Left lung (tissue), 10 donors: ENCODE data around the gene IL36A. TPM values are rescaled to one million over a fixed set of nuclear protein-coding genes. Genes with fewer than 3 reads are reported as not detected.

Experiments
- ATAC-seq: fragments of 200-7000 bp; cut with Tn5 transposase; one replicate; pipeline ENCODE4 v1.9.1; 2020; ENCODE audit warnings: moderate library complexity
- DNase-seq, 4 donors: peaks; one replicate each; pipeline ENCODE4 v3.0.0-alpha.2; 2013 to 2020
- H3K27ac ChIP-seq, 2 donors: fragments of 200-600 bp; sonication (generic) in 1 of 2; one replicate each; pipeline versions ENCODE4 v1.5.0 to v1.8.0; 2020 to 2021
- H3K27me3 ChIP-seq, 2 donors: fragments of 200-600 bp; sonication (generic) in 1 of 2; one replicate each; pipeline versions ENCODE4 v1.5.0 to v1.8.0; 2020 to 2021
- H3K36me3 ChIP-seq, 2 donors: fragments of 200-600 bp; sonication (generic) in 1 of 2; one replicate each; pipeline versions ENCODE4 v1.5.0 to v1.8.0; 2020 to 2021
- H3K4me1 ChIP-seq, 2 donors: fragments of 200-600 bp; one replicate each; pipeline ENCODE4 v1.8.0; 2021
- H3K4me3 ChIP-seq, 2 donors: fragments of 200-600 bp; sonication (generic) in 1 of 2; one replicate each; pipeline versions ENCODE4 v1.5.0 to v1.8.0; 2020 to 2021; ENCODE audit warnings: mild to moderate bottlenecking in 1 of 2
- H3K9me3 ChIP-seq, 2 donors: fragments of 200-600 bp; sonication (generic) in 1 of 2; one replicate each; pipeline versions ENCODE4 v1.5.0 to v1.8.0; 2020 to 2021
- CTCF ChIP-seq, 2 donors: fragments of 200-600 bp; sonication (generic) in 1 of 2; IDR thresholded peaks; one replicate each; pipeline versions ENCODE4 v1.5.0 to v1.8.0; 2021; ENCODE audit warnings: antibody characterized with exemption in 2 of 2
- intact Hi-C, 2 donors: fragments of 100-400 bp; cut with DNase I; formaldehyde crosslinking; loops; one replicate each; pipeline versions ENCODE4 v1.11.2 to v1.14.2; 2022
- polyA plus RNA-seq, 6 donors: library from polyadenylated mRNA; unstranded; fragments of 120-200 nt; gene quantifications; one replicate each; pipeline ENCODE4 v1.2.1, GENCODE V29; 2013; ENCODE audit not compliant: insufficient read length in 6 of 6
- total RNA-seq, 2 donors: library from RNA; stranded (reverse); fragmentation: NEBNext Ultra II Directional; extraction: Animal tissue kit (Norgen Biotek cat#: 25700); gene quantifications; one replicate each; pipeline ENCODE4 v1.2.1, GENCODE V29; 2021
- donor health status: DM: no; HTN: yes; CAD: no.
- donor health status: DM: no; HTN: no; CAD: no.

Gene IL36A
- total and polyA plus RNA-seq, 8 donors: not detected

- no peak for DNase-seq
- H3K9me3 ChIP-seq: peaks cover 0 to 19% of the 10 kb centered on the region in 2 donors
- no peaks in the 10 kb centered on the region for H3K36me3 ChIP-seq
- no peak for ATAC-seq
- no peak overlapping the region for H3K27ac ChIP-seq
- no peak for TF ChIP-seq CTCF (IDR thresholded peaks at IDR 0.05)
- no peaks in the 10 kb centered on the region for H3K4me1 ChIP-seq
- H3K27me3 ChIP-seq: no peaks in the 10 kb centered on the region
- no peak overlapping the region for H3K4me3 ChIP-seq
- intact Hi-C loops: no loop called here
Measured at GRCh38 chr2:113050921-113051895, 45.9 kb downstream of the IL36A start.

GRCh38 chr2:113052396-113052917 is 47.2 kb downstream of the IL36A start, which contains the start of gene IL36B:
TSS of gene IL36B (minus strand) at chr2:113052867.
- Histone ChIP-seq H3K27ac (no peak within 1 kb of the TSS), H3K4me3 (no peak within 1 kb of the TSS), H3K4me1 (no peaks in the 10 kb centered on the region), H3K27me3 (no peaks in the 10 kb centered on the region), H3K9me3 (peaks cover 0 to 19% of the 10 kb centered on the region in 2 donors), H3K36me3 (no peaks in the 10 kb centered on the region)
- intact Hi-C loops: no loop called here
- no peak for TF ChIP-seq CTCF (IDR thresholded peaks at IDR 0.05)
- DNase-seq (no peak), ATAC-seq (no peak)

DNA sequence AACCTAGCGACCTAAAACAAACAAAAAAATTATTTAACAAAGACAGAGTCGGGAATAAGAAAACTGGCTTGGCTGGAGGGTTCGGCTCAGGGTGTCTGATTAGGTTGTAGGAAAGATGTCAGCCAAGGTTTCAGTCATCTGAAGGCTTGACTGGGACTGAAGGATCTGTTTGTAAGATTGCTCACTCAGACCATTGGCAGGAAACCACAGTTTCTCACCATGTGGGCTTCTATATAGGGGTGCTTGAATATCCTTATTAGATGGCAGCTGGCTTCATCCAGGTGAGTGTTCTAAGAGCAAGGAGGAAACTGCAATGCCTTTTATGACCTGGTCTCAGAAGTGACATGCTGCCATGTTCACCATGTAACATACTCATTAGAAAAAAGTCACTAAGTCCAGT is 48.4 kb downstream of the IL36A start:
- Histone ChIP-seq H3K36me3 (no peaks in the 10 kb centered on the region), H3K9me3 (peaks cover 0 to 19% of the 10 kb centered on the region in 2 donors), H3K4me3 (no peak overlapping the region), H3K27me3 (no peaks in the 10 kb centered on the region), H3K27ac (no peak overlapping the region), H3K4me1 (no peaks in the 10 kb centered on the region)
- ATAC-seq: no peak
- intact Hi-C loops: no loop called here
- no peak for TF ChIP-seq CTCF (IDR thresholded peaks at IDR 0.05)
- no peak for DNase-seq

DNA sequence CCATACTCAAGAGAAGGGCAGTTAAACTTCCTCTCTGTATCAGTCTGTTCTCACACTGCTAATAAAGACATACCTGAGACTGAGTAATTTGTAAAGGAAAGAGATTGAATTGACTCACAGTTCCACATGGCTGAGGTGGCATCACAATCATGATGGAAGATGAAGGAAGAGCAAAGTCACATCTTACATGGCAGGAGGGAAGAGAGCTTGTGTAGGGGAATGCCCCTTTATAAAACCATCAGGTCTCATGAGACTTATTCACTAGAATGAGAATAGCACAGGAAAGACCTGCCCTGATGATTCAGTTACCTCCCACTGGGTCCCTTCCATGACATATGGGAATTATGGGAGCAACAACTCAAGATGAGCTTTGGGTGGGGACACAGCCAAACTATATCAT is 48.8 kb downstream of the IL36A start:
- TF ChIP-seq CTCF (IDR thresholded peaks at IDR 0.05): no peak
- no peak overlapping the region for H3K27ac ChIP-seq
- H3K36me3 ChIP-seq: no peaks in the 10 kb centered on the region
- intact Hi-C loops: no loop called here
- H3K27me3 ChIP-seq: no peaks in the 10 kb centered on the region
- H3K4me3 ChIP-seq: no peak overlapping the region
- DNase-seq: no peak
- H3K9me3 ChIP-seq: peaks cover 0 to 19% of the 10 kb centered on the region in 2 donors
- H3K4me1 ChIP-seq: no peaks in the 10 kb centered on the region
- ATAC-seq: no peak

DNA sequence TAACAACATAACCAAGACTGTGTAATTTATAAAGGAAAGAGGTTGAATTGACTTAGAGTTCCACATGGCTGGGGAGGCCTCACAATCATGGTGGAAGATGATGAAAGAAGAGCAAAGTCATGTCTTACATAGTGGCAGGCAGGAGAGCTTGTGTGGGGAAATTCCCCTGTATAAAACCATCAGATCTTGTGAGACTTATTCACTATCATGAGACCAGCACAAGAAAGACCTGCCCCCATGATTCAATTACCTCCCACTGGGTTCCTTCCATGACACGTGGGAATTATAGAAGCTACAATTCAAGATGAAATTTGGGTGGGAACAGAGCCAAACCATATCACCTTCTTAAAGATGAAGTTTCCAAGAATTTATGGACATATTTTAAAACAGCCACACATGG is 51.3 kb downstream of the IL36A start:
- intact Hi-C loops: no loop called here
- no peak overlapping the region for H3K4me3 ChIP-seq
- ATAC-seq (no peak), DNase-seq (no peak)
- no peak overlapping the region for H3K27ac ChIP-seq
- peaks cover 0 to 11% of the 10 kb centered on the region in 2 donors for H3K9me3 ChIP-seq
- H3K27me3 ChIP-seq: no peaks in the 10 kb centered on the region
- TF ChIP-seq CTCF (IDR thresholded peaks at IDR 0.05): no peak
- H3K4me1 ChIP-seq: no peaks in the 10 kb centered on the region
- H3K36me3 ChIP-seq: no peaks in the 10 kb centered on the region
